KOPT-K1 (cell line): ENCODE data around the gene GTSE1.

ENCODE experiments used
- H3K27ac ChIP-seq: fragments of 200-600 bp; sonication (generic); 2 replicates; pipeline ENCODE4 v1.5.1; 2016; ENCODE audit warnings: antibody characterized with exemption, mild to moderate bottlenecking, low read depth, low read length; ENCODE audit not compliant: poor library complexity, severe bottlenecking
- H3K36me3 ChIP-seq: fragments of 200-600 bp; sonication (generic); 2 replicates; pipeline ENCODE4 v1.5.1; 2017; ENCODE audit warnings: antibody characterized with exemption, mild to moderate bottlenecking, low read length, moderate library complexity; ENCODE audit not compliant: insufficient read depth
- H3K9me3 ChIP-seq: fragments of 200-600 bp; sonication (generic); 2 replicates; pipeline ENCODE4 v1.5.1; 2017; ENCODE audit warnings: antibody characterized with exemption, low read length, mild to moderate bottlenecking; ENCODE audit not compliant: insufficient read depth, poor library complexity, severe bottlenecking

The GTSE1 gene

DNA sequence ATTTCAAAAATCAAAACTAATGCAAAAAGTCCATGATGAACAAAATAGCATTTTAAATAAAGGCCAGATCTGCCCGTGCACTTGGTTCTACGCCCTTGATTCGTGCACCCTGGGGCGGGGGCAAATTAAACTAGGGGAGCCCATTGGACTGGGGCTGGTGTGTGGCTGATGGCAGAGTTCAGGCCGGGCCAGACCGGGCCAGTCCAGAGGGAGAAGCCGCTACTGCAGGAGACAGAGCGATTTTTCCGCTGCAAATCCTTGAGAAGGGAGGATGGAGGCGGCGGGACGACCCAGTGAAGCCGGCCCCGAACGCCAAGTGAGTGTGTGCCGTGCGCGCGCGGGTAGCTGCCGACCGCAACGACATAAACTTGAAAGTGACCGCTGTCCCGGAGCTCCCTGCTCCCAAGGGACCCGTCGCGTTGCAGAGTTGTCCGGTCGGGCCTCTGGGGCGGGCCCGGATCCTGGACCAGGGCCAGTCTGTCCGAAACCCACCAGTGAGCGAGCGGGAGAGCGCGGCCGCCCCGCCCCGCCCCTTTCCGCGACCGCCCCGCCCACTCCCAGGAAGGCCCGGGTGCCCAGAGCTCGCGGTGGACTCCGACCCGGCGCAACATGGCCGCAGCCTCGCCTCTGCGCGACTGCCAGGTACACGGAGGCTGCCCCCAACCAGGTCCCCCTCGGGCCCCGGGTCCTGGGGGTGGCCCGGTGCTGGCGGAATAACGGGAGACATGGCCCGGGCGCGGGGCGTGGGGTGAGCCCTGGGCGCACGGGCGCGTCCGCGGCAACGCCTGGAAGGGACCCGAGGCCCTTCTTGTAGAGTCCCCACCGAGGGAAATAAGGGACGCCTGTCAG is 29.0 kb upstream of the GTSE1 start, which contains the start of gene TTC38:
Gene TTC38 (plus strand): TSS at position 578 of the 849 bp plus-strand sequence. CDS start 32 bp downstream, at position 610.
- Histone ChIP-seq H3K27ac (no peak within 1 kb of the TSS), H3K9me3 (peaks cover 35% of the 10 kb centered on the region), H3K36me3 (no peaks in the 10 kb centered on the region)

GRCh38 chr22:46269564-46269963 is 27.1 kb upstream of the GTSE1 start:
- H3K9me3 ChIP-seq = peaks cover 20% of the 10 kb centered on the region
- H3K36me3 ChIP-seq = no peaks in the 10 kb centered on the region
- H3K27ac ChIP-seq = no peak overlapping the region

GRCh38 chr22:46272196-46272595 is 24.5 kb upstream of the GTSE1 start:
- H3K9me3 ChIP-seq = no peaks in the 10 kb centered on the region
- no peaks in the 10 kb centered on the region for H3K36me3 ChIP-seq
- no peak overlapping the region for H3K27ac ChIP-seq

DNA sequence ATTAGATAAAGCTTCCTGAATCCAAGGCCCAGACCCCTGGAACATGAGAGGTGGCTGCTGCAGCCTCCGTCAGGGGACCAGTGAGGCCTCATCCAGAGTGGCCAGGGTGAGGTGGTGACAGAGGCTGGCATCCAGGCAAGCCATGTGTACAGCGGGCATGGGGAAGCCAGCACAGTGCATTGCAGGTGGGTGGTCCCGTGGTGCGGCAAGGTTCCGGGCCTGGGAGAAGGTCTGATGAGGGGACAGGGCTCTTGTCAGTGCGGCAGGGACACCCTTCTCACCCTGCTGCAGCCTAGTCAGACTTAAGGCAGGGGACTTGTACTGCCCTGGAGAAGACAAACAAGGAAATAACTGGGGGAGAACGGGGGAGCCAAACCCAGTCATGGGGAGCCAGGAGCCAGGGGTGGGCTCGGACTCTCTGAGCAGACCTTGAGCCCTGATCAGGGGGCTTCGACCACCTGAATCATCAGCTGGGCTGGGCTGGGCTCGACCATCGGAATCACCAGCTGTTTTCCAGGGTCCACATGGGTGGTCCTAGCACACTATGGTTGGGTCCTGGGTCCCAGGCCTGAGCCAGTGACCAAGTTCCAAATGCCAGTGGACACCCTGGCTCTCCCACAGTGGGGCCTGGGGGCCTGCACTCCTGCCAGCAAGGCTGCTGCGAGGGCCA is 23.8 kb upstream of the GTSE1 start:
- no peaks in the 10 kb centered on the region for H3K9me3 ChIP-seq
- no peaks in the 10 kb centered on the region for H3K36me3 ChIP-seq
- H3K27ac ChIP-seq = no peak overlapping the region

- no peaks in the 10 kb centered on the region for H3K9me3 ChIP-seq
- no peak overlapping the region for H3K27ac ChIP-seq
- no peaks in the 10 kb centered on the region for H3K36me3 ChIP-seq
These were observed 23.1 kb upstream of the GTSE1 start for GRCh38 chr22:46273432-46274148.

DNA sequence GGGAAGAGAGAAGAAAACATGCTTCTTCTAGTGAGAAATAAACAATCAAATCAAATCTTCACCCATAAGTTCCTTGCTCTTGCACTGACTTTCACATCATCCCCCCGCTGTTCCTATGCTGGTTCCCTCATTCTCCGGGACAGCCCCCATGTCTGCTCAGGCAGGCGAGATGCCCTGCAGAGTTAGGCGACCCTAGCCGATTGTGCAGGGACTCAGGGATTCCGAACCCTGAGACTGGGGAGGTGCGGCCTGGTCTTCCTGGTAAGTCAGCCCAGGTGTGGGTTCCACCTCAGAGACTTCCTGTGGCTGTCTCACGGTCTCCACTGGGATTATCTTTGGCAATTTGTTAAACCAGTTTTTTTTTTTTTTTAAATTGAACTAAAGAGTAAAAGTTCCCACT is 22.3 kb upstream of the GTSE1 start:
- no peak overlapping the region for H3K27ac ChIP-seq
- no peaks in the 10 kb centered on the region for H3K36me3 ChIP-seq
- H3K9me3 ChIP-seq = no peaks in the 10 kb centered on the region

DNA sequence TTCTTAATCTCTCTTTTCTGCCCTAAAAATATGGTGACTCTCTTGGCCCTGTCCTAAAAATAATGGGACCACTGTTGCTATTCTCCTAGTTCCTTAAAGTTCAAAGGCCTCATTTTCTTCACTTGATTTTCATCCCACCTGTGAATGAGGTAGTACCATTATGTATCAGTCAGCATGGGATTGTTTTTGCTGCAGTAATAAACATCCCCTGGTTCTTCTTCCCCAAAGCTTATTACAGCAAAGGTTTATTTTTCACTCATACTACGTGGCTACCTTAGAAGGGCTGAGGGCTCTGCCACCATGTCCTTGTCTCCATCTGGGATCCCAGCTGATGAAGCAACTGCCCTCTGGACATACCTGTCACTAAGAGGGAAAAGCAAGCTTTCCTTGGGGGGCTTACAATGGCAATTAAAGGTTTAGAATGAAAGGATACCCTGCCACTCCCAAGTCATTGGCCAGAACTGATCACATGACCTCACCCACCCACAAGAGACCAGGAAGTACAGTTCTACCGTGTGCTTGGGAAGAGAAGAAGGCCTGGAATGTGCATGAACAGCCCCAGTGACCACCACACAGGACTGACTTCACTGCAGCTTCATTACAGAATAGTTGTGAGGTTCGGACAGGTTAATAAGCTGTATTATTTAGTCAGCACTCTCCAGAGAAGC is 21.1 kb upstream of the GTSE1 start:
- Histone ChIP-seq H3K36me3 (no peaks in the 10 kb centered on the region), H3K27ac (no peak overlapping the region)

GRCh38 chr22:46276563-46276962 is 20.1 kb upstream of the GTSE1 start:
- H3K36me3 ChIP-seq = no peaks in the 10 kb centered on the region
- H3K9me3 ChIP-seq = no peaks in the 10 kb centered on the region
- H3K27ac ChIP-seq = no peak overlapping the region

More for the DNA sequence above, 21.1 kb upstream of the GTSE1 start:
- no peaks in the 10 kb centered on the region for H3K9me3 ChIP-seq

- no peaks in the 10 kb centered on the region for H3K9me3 ChIP-seq
- no peaks in the 10 kb centered on the region for H3K36me3 ChIP-seq
- H3K27ac ChIP-seq = no peak overlapping the region
These were observed 17.7 kb upstream of the GTSE1 start for GRCh38 chr22:46278656-46279645.

GRCh38 chr22:46280063-46280817 is 16.4 kb upstream of the GTSE1 start:
- no peaks in the 10 kb centered on the region for H3K36me3 ChIP-seq
- no peaks in the 10 kb centered on the region for H3K9me3 ChIP-seq
- H3K27ac ChIP-seq = no peak overlapping the region

DNA sequence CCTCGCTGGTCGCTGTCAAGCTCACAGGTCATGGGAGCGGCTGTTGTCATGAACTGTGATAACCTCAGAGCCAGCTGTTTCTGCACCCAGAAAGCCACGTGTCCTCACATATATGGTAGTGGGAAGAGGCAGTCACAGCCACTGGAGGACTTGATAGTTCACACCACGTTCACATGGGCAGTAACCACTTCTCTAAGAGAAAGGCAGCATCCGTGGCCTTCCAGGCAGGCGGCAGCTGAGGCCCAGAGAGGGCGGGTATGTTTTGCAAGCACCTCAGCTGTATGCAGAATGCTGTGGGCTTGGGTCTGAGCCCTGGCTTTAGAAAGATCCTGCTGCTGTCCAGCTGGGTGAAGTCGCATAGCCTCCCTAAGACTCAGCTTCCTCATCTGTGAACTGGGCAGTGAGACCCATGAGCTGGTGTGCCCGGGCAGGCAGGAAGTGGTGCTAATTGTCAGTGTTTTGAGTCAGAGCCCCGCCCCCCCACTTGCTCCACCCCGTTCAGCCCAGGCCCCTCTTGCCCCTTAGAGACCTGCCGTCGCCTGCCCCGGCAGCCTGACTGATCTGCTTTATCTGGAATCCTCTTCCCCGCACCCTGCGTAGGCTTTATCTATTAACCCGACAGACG is 15.6 kb upstream of the GTSE1 start:
- Histone ChIP-seq H3K9me3 (no peaks in the 10 kb centered on the region), H3K36me3 (no peaks in the 10 kb centered on the region), H3K27ac (no peak overlapping the region)

- H3K9me3 ChIP-seq = no peaks in the 10 kb centered on the region
- no peaks in the 10 kb centered on the region for H3K36me3 ChIP-seq
- no peak overlapping the region for H3K27ac ChIP-seq
These were observed 14.6 kb upstream of the GTSE1 start for GRCh38 chr22:46281866-46282678.
